Hepatocyte (in vitro differentiated cells): ENCODE results near the gene GPR179.

Experiments
- EZH2 ChIP-seq: fragments of 200-600 bp; sonication (generic); IDR thresholded peaks from 2 replicates; pipeline ENCODE4 v1.6.1; 2016; ENCODE audit warnings: antibody characterized with exemption, mild to moderate bottlenecking, borderline replicate concordance
- TF ChIP-seq, protein P1 (sequence below): fragments of 200-600 bp; sonication (generic); IDR thresholded peaks from 2 replicates; pipeline ENCODE4 v1.5.1; 2016; ENCODE audit warnings: antibody characterized with exemption, mild to moderate bottlenecking; ENCODE audit not compliant: poor library complexity

DNA sequence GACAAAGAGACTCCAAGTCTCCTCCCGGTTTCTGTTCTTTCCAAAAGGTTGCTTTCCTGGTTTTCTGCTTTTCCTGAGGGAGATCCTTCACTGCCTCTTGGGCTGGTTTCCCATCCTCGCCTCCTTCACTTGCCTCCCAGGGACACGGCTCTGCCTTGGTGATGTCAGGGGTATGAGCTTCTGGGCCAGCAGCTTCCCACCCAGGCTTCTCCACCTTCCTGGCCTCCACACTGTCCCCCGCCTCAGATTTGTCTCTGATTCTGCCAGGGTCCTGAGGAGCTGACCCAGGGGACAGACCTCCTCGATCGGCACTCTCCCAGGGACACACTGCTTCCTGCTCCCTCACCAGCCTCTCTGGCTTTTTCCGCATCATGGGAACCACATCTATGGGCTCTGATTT, 14.5 kb downstream of the GPR179 start:
- TF ChIP-seq, protein P1, sequence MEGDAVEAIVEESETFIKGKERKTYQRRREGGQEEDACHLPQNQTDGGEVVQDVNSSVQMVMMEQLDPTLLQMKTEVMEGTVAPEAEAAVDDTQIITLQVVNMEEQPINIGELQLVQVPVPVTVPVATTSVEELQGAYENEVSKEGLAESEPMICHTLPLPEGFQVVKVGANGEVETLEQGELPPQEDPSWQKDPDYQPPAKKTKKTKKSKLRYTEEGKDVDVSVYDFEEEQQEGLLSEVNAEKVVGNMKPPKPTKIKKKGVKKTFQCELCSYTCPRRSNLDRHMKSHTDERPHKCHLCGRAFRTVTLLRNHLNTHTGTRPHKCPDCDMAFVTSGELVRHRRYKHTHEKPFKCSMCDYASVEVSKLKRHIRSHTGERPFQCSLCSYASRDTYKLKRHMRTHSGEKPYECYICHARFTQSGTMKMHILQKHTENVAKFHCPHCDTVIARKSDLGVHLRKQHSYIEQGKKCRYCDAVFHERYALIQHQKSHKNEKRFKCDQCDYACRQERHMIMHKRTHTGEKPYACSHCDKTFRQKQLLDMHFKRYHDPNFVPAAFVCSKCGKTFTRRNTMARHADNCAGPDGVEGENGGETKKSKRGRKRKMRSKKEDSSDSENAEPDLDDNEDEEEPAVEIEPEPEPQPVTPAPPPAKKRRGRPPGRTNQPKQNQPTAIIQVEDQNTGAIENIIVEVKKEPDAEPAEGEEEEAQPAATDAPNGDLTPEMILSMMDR, result no peak
- TF ChIP-seq EZH2, result no peak
